ENCODE results near the gene BTN3A1.

- no peak for TF ChIP-seq ZNF274 (IDR thresholded peaks at IDR 0.05; ENCODE audit: low read depth, low read length)
- peak; percentile 41; the same call in 1 of the 2 replicates for TF ChIP-seq SIN3A (IDR thresholded peaks at IDR 0.05; ENCODE audit: low read depth)
- TF ChIP-seq CTCF (IDR thresholded peaks at IDR 0.05 in 2 of 3, conservative IDR thresholded peaks at IDR 0.05 in 1 of 3; ENCODE audit: borderline replicate concordance in 1 of 3, insufficient read depth in 1 of 3, low read depth in 2 of 3, low read length in 2 of 3): no peak
- peak; percentile 33; the same call in 1 of the 2 replicates for TF ChIP-seq POLR2AphosphoS5 (IDR thresholded peaks at IDR 0.05; ENCODE audit: low read depth, low read length)
- no peak for TF ChIP-seq POLR2A (IDR thresholded peaks at IDR 0.05; ENCODE audit: borderline replicate concordance, extremely low read depth, insufficient read depth, insufficient read length)
- TF ChIP-seq ZBTB33 (IDR thresholded peaks at IDR 0.05; ENCODE audit: extremely low read depth, insufficient replicate concordance, low read length): no peak
- TF ChIP-seq MAX (IDR thresholded peaks at IDR 0.05): peak; percentile 71; the same call in 1 of the 2 replicates
- no peak for TF ChIP-seq EZH2 (IDR thresholded peaks at IDR 0.05)
- TF ChIP-seq EZH2phosphoT487 (IDR thresholded peaks at IDR 0.05; ENCODE audit: borderline replicate concordance): no peak
- no peak for TF ChIP-seq YY1 (IDR thresholded peaks at IDR 0.05; ENCODE audit: extremely low read depth, insufficient replicate concordance, low read depth, low read length)
- TF ChIP-seq RAD21 (IDR thresholded peaks at IDR 0.05; ENCODE audit: low read depth): no peak
- TF ChIP-seq SRF (IDR thresholded peaks at IDR 0.05; ENCODE audit: low read depth): no peak
- no peak for TF ChIP-seq FOSL1 (IDR thresholded peaks at IDR 0.05; ENCODE audit: low read depth)
These were observed at the start of gene BTN3A1 for GRCh38 chr6:26401987-26402658.
